GM12878 (cell line): ENCODE measurements around the gene GPC6.

Source experiments
- CEBPB ChIP-seq, 2 experiments: fragments of 150-350 bp in 1 of 2; IDR thresholded peaks; 2 replicates each; pipeline ENCODE4 v1.6.1; 2012 to 2014; ENCODE audit warnings: low read depth in 2 of 2, low read length in 2 of 2, borderline replicate concordance in 1 of 2, inconsistent platforms in 1 of 2
- DPF2 ChIP-seq: fragments of 450-650 bp; IDR thresholded peaks from 2 replicates; pipeline ENCODE4 v1.6.1; 2017; ENCODE audit warnings: mild to moderate bottlenecking
- EP300 ChIP-seq, 2 experiments: fragments of 150-350 bp in 1 of 2; IDR thresholded peaks; 2 replicates each; pipeline ENCODE4 v1.6.1; 2011 to 2012; ENCODE audit warnings: low read depth in 2 of 2, low read length in 2 of 2, borderline replicate concordance in 1 of 2, improper control_type of control experiment in 1 of 2, inconsistent platforms in 1 of 2; ENCODE audit not compliant: control insufficient read depth in 1 of 2
- LARP7 ChIP-seq: fragments of 450-650 bp; IDR thresholded peaks from 2 replicates; pipeline ENCODE4 v1.6.1; 2017; ENCODE audit warnings: mild to moderate bottlenecking
- MXI1 ChIP-seq: fragments of 150-350 bp; IDR thresholded peaks from 2 replicates; pipeline ENCODE4 v1.6.1; 2011; ENCODE audit warnings: low read depth, mild to moderate bottlenecking, inconsistent platforms, low read length, improper control_type of control experiment
- NR2C2 ChIP-seq: IDR thresholded peaks from 2 replicates; pipeline ENCODE4 v1.6.1; 2011; ENCODE audit warnings: borderline replicate concordance, low read depth; ENCODE audit not compliant: control insufficient read depth, insufficient read length
- POLR2A ChIP-seq: IDR thresholded peaks from 2 replicates; pipeline ENCODE4 v1.6.1; 2011; ENCODE audit warnings: low read depth, mild to moderate bottlenecking, low read length
- POLR2AphosphoS5 ChIP-seq: IDR thresholded peaks from 2 replicates; pipeline ENCODE4 v1.6.1; 2011; ENCODE audit warnings: mild to moderate bottlenecking, low read length, inconsistent platforms
- YY1 ChIP-seq: IDR thresholded peaks from 2 replicates; pipeline ENCODE4 v1.6.1; 2011; ENCODE audit warnings: low read depth, mild to moderate bottlenecking, low read length
- TF ChIP-seq, protein P1 (sequence below), 3 experiments: IDR thresholded peaks in 2 of 3; conservative IDR thresholded peaks in 1 of 3; 2 replicates each; pipeline ENCODE4 v1.5.1; 2011; ENCODE audit warnings: low read depth in 3 of 3, low read length in 3 of 3, mild to moderate bottlenecking in 3 of 3, control low read depth in 2 of 3, moderate library complexity in 2 of 3, inconsistent platforms in 1 of 3, mixed read lengths in 1 of 3; ENCODE audit not compliant: control insufficient read depth in 2 of 3, insufficient read depth in 1 of 3; ENCODE audit errors: extremely low read depth in 1 of 3
- TF ChIP-seq, protein P2 (sequence below): IDR thresholded peaks from 2 replicates; pipeline ENCODE4 v1.6.1; 2012; ENCODE audit warnings: low read depth, low read length, improper control_type of control experiment
- TF ChIP-seq, protein P3 (sequence below): IDR thresholded peaks from 2 replicates; pipeline ENCODE4 v1.6.1; 2011; ENCODE audit warnings: low read depth, low read length, improper control_type of control experiment, borderline replicate concordance
- TF ChIP-seq, protein P4 (sequence below): fragments of 450-650 bp; IDR thresholded peaks from 2 replicates; pipeline ENCODE4 v1.6.1; 2018; ENCODE audit warnings: borderline replicate concordance, mild to moderate bottlenecking; ENCODE audit not compliant: partially characterized antibody

DNA sequence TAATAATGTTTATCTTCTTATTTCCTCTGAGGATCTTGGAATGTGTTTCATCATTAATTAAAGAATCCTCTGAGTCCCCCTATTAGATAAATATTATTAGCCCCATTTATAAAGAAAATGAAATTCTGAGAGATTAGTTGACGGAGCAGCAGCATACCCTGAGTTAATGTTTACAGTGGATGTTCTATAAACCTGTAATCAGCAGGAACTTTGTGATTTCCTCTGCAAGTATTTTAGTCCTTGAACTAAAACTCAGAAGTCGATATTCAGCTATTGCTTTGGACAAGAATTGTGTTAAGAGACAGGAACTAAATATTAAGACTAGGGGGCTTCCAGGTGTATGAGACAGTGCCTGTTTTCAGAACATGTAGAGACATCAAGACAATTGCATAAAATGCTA lies 1009.5 kb downstream of the GPC6 start:
- TF ChIP-seq, protein P1, sequence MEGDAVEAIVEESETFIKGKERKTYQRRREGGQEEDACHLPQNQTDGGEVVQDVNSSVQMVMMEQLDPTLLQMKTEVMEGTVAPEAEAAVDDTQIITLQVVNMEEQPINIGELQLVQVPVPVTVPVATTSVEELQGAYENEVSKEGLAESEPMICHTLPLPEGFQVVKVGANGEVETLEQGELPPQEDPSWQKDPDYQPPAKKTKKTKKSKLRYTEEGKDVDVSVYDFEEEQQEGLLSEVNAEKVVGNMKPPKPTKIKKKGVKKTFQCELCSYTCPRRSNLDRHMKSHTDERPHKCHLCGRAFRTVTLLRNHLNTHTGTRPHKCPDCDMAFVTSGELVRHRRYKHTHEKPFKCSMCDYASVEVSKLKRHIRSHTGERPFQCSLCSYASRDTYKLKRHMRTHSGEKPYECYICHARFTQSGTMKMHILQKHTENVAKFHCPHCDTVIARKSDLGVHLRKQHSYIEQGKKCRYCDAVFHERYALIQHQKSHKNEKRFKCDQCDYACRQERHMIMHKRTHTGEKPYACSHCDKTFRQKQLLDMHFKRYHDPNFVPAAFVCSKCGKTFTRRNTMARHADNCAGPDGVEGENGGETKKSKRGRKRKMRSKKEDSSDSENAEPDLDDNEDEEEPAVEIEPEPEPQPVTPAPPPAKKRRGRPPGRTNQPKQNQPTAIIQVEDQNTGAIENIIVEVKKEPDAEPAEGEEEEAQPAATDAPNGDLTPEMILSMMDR (IDR thresholded peaks at IDR 0.05 in 2 of 3, conservative IDR thresholded peaks at IDR 0.05 in 1 of 3; ENCODE audit: control insufficient read depth in 2 of 3, extremely low read depth in 1 of 3, insufficient read depth in 1 of 3, low read depth in 3 of 3, low read length in 3 of 3) = no peak
- TF ChIP-seq POLR2A (no peak), EP300 (IDR thresholded peaks at IDR 0.05; ENCODE audit: borderline replicate concordance in 1 of 2, control insufficient read depth in 1 of 2, low read depth in 2 of 2, low read length in 2 of 2) (no peak), POLR2AphosphoS5 (no peak), NR2C2 (no peak), YY1 (no peak), CEBPB (IDR thresholded peaks at IDR 0.05; ENCODE audit: borderline replicate concordance in 1 of 2, low read depth in 2 of 2, low read length in 2 of 2) (no peak), LARP7 (no peak), MXI1 (no peak), DPF2 (no peak)
- TF ChIP-seq, protein P2, sequence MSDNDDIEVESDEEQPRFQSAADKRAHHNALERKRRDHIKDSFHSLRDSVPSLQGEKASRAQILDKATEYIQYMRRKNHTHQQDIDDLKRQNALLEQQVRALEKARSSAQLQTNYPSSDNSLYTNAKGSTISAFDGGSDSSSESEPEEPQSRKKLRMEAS = no peak
- TF ChIP-seq, protein P3, sequence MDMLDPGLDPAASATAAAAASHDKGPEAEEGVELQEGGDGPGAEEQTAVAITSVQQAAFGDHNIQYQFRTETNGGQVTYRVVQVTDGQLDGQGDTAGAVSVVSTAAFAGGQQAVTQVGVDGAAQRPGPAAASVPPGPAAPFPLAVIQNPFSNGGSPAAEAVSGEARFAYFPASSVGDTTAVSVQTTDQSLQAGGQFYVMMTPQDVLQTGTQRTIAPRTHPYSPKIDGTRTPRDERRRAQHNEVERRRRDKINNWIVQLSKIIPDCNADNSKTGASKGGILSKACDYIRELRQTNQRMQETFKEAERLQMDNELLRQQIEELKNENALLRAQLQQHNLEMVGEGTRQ = no peak
- TF ChIP-seq, protein P4, sequence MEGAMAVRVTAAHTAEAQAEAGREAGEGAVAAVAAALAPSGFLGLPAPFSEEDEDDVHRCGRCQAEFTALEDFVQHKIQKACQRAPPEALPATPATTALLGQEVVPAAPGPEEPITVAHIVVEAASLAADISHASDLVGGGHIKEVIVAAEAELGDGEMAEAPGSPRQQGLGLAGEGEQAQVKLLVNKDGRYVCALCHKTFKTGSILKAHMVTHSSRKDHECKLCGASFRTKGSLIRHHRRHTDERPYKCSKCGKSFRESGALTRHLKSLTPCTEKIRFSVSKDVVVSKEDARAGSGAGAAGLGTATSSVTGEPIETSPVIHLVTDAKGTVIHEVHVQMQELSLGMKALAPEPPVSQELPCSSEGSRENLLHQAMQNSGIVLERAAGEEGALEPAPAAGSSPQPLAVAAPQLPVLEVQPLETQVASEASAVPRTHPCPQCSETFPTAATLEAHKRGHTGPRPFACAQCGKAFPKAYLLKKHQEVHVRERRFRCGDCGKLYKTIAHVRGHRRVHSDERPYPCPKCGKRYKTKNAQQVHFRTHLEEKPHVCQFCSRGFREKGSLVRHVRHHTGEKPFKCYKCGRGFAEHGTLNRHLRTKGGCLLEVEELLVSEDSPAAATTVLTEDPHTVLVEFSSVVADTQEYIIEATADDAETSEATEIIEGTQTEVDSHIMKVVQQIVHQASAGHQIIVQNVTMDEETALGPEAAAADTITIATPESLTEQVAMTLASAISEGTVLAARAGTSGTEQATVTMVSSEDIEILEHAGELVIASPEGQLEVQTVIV = no peak
